HG02588 (cell line): ENCODE results near the gene ABCC1.
"Not testable (repeated sequence)": the region's sequence is repeated elsewhere in the genome, so short reads cannot be mapped to it uniquely, and the experiment has no call there.

Experiments
- ATAC-seq: cut with Tn5 transposase; IDR thresholded peaks from one replicate; pipeline ENCODE4 v1.9.1; 2021; ENCODE audit warnings: mild to moderate bottlenecking, moderate library complexity; ENCODE audit not compliant: unreplicated experiment

The ABCC1 gene

DNA sequence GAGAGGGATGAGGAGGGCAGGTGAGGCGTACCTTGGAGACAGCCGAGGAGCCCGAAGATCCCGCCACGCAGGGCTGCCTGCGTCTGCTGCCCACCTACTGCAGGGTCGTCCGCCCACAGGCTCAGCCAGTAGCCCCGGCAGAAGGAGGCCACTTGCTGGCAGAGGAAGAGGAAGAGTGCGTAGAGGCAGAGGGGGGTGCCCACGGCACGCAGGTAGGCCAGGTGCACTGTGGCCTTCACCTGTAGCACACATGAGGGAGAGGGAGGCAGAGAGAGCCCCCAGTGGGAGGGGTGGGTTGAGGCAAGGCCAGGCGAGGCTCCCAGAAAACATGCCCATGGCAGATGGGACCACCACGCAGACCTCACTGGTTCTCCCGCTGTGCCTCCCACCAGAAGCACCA is 220.2 kb downstream of the ABCC1 start:
- no peak for ATAC-seq

DNA sequence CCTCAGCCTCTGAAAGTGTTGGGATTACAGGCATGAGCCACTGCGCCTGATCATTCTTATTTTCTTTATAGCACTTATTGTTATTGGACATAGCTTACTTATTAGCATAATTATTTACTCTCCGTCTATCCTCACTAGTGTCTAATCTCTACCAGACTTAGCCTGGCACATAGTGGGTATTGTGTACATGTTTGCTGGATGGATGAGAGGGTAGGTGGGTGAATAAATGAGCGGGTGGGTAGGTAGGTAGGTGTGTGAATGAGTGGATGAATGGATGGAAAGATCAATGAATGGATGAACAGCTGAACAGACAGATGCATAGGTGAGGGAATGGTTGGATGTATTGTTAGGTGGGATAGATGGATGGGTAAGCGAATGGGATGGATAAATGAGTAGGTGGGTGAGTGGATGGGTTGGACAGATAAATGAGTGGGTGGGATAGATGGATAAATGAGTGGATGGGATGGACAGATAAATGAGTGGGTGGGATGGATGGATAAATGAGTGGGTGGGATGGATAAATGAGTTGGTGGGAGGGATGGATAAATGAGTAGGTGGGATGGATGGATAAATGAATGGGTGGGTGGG is 222.0 kb downstream of the ABCC1 start:
- ATAC-seq = no peak

DNA sequence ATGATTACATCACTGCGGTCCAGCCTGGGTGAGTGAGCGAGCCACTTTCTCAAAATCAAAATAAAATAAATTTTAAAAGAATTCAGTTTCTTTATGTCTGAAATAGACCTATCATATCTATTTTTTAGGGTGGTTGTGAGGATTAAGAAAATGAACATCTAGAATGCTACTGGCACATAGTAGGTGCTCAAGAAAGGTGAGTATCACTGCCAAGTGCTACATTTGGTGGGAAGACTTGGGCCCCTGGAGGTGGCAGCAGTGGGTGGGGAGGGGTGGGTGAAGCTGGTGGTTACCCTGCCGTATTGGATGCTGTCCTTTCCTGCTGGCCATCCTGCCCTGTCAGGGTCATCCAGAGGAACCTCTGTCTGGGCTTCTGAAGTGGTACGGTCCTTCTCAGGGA is 223.6 kb downstream of the ABCC1 start:
- no peak for ATAC-seq

DNA sequence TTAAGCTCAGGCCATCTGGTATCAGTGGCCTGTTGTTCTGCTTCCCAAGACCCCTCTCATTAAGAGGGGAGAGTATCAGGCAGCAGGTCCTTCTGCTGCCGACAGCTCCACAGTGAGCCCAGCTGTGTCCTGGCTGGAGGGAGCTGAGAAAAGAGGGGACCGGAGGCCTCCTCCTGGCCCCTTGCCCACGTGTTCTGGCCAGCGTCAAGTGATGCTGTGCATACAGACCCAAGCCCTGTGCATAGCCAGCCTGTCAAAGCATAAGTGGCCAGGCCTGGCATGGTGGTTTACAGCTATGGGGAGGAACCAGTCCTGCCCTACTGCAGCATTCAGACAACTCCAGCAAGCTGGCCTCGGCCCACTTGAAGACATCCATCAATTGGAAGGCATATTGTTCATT is 225.9 kb downstream of the ABCC1 start:
- ATAC-seq = no peak

DNA sequence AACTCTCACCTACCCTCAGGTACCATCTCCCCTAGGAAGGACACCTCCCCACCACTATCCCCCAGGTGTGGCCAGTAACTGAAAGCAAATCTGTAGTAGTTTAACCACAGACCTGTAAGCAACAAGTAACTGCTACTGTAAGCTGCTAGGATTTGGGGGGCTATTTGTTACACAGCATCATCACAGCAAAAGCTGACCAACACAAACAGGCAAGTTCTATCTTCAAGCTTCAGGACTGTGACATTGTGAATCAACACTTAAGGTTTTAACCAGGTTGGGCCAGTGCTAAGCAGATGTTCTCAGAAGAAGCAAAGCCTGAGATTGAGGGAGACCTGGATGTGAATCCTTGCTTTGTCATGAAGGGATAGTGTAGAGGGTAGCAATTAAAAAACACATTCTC is 226.9 kb downstream of the ABCC1 start:
- ATAC-seq = no peak

DNA sequence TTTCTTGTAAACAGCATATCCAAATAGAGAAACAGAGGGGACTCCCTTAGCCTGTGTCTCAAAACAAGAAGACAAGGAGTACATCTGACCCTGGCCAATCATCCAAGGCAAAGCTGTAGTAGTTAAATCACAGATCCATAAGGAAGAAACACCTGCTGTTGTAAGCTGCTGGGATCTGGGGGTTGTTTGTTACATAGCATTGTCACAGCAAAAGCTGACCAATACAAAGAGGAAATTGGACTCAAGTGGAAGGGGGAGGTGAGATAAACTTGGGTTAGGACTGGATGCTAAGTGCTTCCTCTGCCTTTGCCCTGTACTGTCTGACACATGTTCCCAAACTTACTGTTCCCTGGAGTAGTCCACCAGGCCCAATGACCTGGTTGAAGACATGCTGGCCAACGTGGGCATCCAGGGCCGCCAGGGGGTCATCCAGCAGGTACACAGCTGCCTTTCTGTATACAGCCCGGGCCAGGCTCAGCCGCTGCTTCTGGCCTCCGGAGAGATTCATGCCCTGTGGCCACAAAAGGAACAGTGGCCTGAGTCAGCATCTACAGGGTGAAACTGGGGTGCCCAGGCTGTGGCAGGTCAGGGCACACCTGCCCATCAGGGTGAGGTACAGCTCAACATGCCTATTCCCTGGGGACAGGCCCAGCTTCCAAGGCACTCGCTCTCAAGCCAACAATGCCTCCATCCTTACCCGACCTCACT is 229.2 kb downstream of the ABCC1 start:
- no peak for ATAC-seq

DNA sequence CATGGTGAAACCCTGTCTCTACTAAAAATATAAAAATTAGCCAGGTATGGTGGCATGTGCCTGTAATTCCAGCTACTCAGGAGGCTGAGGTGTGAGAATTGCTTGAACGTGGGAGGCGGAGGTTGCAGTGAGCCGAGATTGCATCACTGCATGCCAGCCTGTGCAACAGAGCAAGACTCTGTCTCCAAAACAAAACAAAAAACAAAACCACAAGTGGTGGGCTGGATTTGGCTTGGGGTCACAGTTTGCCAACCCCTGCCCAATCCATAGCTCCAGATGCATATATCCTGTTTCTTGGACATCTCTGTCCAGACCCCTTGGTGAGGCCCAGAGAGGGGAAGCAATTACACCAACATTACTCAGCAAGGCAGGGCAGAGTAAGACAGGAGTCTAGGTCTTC is 232.3 kb downstream of the ABCC1 start:
- not testable (repeated sequence) for ATAC-seq

DNA sequence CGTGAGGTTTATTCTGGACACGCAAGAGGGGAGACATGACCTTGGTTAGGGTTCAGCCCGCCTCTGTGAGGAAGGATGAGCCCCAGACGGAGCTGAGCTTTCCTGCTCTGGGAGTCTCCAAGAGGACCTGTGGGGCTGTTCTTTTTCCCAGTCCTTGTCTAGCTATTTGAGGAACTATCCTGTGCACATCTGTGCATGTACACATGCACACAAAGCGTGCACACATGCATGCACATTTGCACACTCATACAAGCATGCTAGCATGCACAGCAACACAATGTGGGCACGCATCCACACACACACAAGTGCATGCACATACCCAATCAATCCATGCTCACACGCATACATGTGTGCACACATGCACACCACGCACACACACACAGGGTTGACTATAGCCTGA is 233.5 kb downstream of the ABCC1 start:
- no peak for ATAC-seq

DNA sequence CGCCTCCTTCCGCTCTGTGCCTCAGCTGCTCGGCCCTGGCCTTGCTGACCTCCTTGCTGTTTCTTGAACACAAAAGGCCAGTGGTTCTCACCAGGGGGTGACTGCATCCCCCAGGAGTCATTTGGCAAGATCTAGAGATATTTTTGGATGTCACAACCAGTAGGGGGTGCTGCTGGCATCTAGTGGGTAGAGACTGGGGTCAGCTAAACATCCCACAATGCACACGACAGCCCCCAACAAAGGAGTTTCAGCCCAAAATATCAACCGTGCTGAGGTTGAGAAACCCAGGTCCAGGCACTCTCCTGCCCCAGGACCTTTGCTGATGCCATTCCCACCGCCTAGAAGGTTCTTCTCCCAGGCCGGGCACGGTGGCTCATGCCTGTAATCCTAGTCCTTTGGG is 234.1 kb downstream of the ABCC1 start:
- ATAC-seq = no peak

DNA sequence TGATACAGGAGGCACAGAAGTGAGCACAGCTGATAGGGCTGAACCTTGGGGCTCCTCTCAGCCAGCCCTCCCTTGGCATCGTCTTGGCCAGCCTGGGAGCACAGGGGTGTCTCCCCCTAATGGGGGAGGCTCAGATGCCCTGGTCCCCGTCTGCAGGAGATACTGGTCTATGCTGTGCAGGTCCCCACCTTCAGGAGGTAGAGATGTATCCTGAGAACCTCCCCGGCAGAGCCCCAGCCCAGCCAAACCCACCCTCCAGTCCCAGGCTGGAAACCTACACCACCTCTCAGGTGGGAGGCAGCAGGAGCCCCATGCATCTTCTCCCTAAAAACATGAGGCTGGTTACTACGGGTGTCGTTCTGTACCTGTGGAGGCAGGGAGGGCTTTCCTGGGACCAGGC is 235.2 kb downstream of the ABCC1 start:
- no peak for ATAC-seq

DNA sequence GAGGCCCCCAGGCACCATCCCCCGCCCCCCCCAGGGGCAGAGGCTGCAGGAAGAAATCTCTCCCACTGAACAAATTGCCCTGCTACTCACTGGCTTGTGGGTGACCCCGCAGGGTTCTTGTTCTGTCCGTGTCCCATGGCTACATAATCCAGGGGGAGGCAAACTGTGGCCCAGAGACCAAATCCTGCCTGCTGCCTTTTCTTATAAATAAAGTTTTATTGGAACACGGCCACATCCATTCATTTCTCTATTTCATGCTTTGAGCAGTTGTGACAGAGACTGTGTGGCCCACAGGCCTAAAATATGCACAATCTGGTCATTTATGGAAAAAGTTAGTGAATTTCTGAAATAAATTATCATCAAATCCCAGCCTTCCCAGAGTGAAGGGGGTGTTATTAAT is 235.7 kb downstream of the ABCC1 start:
- no peak for ATAC-seq

DNA sequence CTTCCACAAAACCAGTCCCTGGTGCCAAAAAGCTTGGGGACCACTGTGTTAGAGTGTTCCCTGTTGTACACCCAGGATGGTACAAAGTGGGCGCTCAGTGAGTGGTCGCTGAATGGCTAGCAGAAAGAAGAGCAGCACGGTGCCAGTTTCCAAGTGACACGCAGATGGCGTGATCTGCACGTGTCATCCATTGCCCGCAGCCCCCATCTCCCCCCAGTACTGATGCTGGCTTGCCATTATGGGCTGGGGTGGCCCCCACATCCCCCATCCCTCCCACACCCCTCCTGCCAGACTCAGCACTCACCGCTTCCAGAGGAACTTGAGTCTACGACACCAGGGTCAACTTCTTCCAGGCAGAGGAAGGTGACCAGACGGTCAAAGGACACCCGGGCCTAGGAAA is 237.4 kb downstream of the ABCC1 start:
- no peak for ATAC-seq

DNA sequence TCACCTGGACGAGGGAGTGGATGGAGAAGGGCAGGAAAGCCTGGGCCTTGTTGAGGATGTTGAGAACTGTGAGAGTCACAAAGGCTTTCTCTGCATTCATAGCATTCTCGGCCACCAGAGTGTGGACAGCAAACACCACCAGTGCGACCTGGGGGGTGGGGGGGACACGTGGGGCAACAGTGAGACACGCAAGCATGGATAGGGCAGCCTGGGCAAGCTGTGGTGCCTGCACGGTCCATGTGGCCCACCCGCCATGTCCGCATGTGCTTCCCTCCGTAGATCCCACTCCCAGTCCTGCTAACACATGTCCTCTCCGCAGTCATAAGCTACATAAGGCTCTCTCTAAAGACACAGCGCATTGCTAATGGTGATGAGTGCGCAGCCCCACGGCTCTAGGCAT is 239.4 kb downstream of the ABCC1 start:
- ATAC-seq = no peak

DNA sequence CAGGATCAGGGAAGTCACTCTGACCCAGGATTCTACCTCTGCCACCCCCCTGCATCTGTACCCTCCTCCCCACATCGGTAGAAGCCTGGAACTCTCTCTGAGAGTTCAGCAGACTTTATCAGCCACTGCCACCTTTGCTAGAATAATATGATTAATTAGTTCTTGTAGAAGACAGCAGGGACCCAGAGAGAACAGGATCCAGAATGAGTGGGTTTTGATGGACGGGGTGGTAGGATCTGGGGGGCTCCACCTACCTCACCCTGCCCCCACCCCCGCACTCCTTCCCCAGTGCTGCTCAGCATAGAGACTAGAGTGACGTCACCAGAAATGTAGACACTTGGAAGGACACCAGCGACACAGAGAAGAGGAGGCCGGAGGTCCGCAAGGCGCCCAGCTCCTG is 240.4 kb downstream of the ABCC1 start:
- no peak for ATAC-seq

DNA sequence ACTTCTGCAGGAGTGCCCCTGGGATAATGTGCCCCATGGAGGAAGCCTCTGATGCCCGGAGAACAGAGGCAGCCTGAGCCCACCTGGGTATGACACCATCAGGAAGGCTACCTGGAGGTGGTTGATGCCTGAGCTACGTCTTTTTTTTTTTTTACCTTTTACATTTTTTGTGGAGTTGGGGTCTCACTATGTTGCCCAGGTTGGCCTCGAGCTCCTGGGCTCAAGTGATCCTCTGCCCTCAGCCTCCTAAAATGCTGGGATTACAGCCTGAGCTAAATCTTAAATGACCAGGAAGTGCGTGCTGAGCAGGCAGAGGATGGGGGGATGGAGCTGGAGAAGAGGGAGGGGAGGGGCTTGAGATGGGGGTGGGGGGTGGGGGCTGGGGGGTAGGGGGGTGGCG is 241.1 kb downstream of the ABCC1 start:
- no peak for ATAC-seq

DNA sequence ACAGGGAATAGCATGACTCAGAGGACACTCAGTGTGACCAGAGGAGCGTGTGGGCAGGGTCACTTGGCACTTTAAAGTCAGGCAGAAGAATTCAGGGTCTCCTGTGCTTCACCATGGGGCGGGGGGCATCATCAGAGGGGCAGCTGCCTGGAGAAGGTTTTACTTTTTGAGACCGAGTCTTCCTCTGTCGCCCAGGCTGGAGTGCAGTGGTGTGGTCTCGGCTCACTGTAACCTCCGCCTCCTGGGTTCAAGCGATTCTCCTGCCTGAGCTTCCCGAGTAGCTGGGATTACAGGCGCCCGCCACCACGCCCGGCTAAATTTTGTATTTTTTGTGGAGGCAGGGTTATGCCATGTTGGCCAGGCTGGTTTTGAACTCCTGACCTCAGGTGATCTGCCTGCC is 241.6 kb downstream of the ABCC1 start:
- not testable (repeated sequence) for ATAC-seq

DNA sequence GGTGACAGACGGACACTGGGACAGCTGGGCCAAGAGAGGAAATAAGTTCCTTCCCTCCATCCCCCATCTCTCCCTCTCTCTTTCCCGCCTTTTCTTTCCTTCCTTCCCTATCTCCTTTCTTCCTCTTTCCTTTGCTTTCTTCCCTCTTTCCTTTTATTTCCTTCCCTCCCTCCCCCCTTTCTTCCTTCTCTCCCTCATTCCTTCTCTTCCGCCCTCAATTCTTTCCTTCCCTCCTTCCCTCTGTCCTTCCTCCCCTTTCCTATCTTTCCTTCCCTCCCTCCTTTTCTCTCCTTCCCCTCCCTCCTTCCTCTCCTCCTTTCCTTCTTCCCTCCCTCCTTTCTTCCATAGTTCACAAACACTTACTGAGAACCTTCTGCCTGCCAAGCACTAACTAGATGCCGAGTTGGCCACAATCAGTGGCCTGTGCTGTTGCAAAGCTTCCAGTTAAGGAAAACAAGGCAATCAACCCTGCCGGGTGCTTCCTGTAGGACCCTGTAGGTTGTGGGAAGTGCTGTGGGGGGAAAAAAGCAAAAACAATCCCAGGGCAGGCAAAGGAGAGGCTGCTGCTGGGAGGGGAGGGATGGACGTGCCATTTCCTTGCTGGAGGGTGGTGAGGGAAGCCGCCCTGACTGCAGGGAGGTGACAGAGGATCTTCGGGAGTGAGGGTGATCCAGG is 242.2 kb downstream of the ABCC1 start:
- no peak for ATAC-seq
